GM19025 (cell line): ENCODE data around the gene MVD.

Experiments
- ATAC-seq: cut with Tn5 transposase; IDR thresholded peaks from one replicate; pipeline ENCODE4 v1.9.1; 2021; ENCODE audit warnings: mild to moderate bottlenecking, low read depth, moderate library complexity; ENCODE audit not compliant: unreplicated experiment

The MVD gene

GRCh38 chr16:88659160-88659559, 3.7 kb downstream of the MVD start:
- ATAC-seq, result no peak

- ATAC-seq, result no peak
These were observed 4.2 kb downstream of the MVD start for GRCh38 chr16:88658714-88659113.

GRCh38 chr16:88657371-88657770, 5.5 kb downstream of the MVD start:
- ATAC-seq, result no peak

- no peak for ATAC-seq
These were observed 6.5 kb downstream of the MVD start for GRCh38 chr16:88656291-88656980.

- no peak for ATAC-seq
These were observed 7.1 kb downstream of the MVD start for GRCh38 chr16:88655733-88656281.

- ATAC-seq, result no peak
These were observed 7.7 kb downstream of the MVD start for GRCh38 chr16:88655053-88655732.

GRCh38 chr16:88654363-88655052, 8.4 kb downstream of the MVD start:
- no peak for ATAC-seq

GRCh38 chr16:88653596-88654362, 9.1 kb downstream of the MVD start:
- no peak for ATAC-seq

GRCh38 chr16:88653101-88653500, 9.8 kb downstream of the MVD start:
- no peak for ATAC-seq

- ATAC-seq, result no peak
These were observed 10.2 kb downstream of the MVD start for GRCh38 chr16:88652762-88653063.

GRCh38 chr16:88651989-88652761, 10.7 kb downstream of the MVD start:
- no peak for ATAC-seq

- peak; percentile 63 for ATAC-seq
These were observed 11.5 kb downstream of the MVD start for GRCh38 chr16:88651276-88651988.

- ATAC-seq, result peak; percentile 78
These were observed 12.1 kb downstream of the MVD start, which contains the start of gene CYBA for GRCh38 chr16:88650749-88651275. TSS of gene CYBA (minus strand) at chr16:88651053. CDS start at chr16:88651013, 40 bp downstream.

- ATAC-seq, result peak; percentile 5
These were observed 12.8 kb downstream of the MVD start for GRCh38 chr16:88649924-88650748.

- ATAC-seq, result no peak
These were observed 13.5 kb downstream of the MVD start for GRCh38 chr16:88649195-88649923.

GRCh38 chr16:88647178-88648070, 15.5 kb downstream of the MVD start:
- no peak for ATAC-seq
